HUES48 (cell line): ENCODE data around the gene EML1.

ENCODE experiments used
- H3K27ac ChIP-seq: one replicate; pipeline ENCODE4 v1.7.0; 2013; ENCODE audit warnings: low read depth, low read length, inconsistent platforms
- H3K27me3 ChIP-seq: 2 replicates; pipeline ENCODE4 v1.6.1; 2013; ENCODE audit warnings: mild to moderate bottlenecking, low read length; ENCODE audit not compliant: control insufficient read depth, insufficient read depth
- H3K36me3 ChIP-seq: 2 replicates; pipeline ENCODE4 v1.6.1; 2013; ENCODE audit warnings: low read length; ENCODE audit not compliant: control insufficient read depth, insufficient read depth
- H3K4me1 ChIP-seq: 2 replicates; pipeline ENCODE4 v1.6.1; 2013; ENCODE audit warnings: mild to moderate bottlenecking, low read length; ENCODE audit not compliant: control insufficient read depth, insufficient read depth
- H3K4me3 ChIP-seq: 2 replicates; pipeline ENCODE4 v1.5.1; 2013; ENCODE audit warnings: mild to moderate bottlenecking, low read depth, low read length
- H3K9ac ChIP-seq: 2 replicates; pipeline ENCODE4 v1.6.1; 2013; ENCODE audit warnings: mild to moderate bottlenecking, low read depth, low read length, moderate library complexity
- H3K9me3 ChIP-seq: 2 replicates; pipeline ENCODE4 v1.6.1; 2013; ENCODE audit warnings: low read length; ENCODE audit not compliant: control insufficient read depth, insufficient read depth

Gene EML1

DNA sequence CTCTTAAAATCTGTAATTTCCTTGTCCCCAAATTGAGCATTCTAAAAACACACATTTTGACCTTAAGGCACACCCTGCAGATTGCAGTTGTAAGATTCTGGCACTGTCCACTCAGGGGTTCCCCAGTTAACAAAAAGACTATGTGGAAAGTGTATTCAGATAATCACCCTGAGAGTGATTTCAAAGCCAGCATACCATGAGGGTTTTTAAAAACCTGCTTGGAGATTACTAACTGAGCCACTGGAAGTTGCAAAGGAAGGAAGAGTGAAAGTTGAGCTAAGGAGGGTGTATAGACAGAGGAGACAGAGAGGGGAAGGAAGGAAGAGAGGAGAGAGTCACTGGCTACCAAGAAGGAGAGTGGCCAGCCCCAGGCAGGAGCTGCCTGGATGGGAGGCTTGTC, 82.6 kb downstream of the EML1 start:
- no peaks in the 10 kb centered on the region for H3K9me3 ChIP-seq
- H3K4me1 ChIP-seq, result peaks cover 53% of the 10 kb centered on the region
- H3K36me3 ChIP-seq, result peaks cover 5% of the 10 kb centered on the region; the same call in 1 of the 2 replicates
- H3K27ac ChIP-seq, result no peak overlapping the region
- H3K27me3 ChIP-seq, result no peaks in the 10 kb centered on the region
- H3K4me3 ChIP-seq, result no peak overlapping the region
- no peak overlapping the region for H3K9ac ChIP-seq

DNA sequence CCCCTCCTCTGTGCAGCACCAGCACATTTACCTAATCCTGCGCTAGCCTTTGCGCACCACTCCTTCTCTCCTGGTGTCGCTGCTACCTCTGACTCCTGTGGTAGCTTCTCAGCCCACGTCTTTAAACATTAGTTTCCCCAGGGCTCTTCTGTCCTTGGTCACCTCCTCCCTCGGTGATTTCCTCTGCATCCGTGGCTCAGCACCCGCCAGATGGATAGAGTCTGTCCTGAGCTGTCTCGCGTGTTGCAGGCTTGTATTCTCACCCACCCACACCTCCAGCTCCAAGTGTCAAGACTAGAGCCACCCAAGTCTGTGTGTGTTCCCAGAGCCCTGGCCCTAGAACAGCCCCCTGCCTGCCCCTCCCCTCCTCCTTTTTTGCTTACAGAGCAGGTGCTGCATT, 83.2 kb downstream of the EML1 start:
- Histone ChIP-seq H3K9ac (no peak overlapping the region), H3K36me3 (peaks cover 5% of the 10 kb centered on the region; the same call in 1 of the 2 replicates), H3K27me3 (no peaks in the 10 kb centered on the region), H3K9me3 (no peaks in the 10 kb centered on the region), H3K4me1 (peaks cover 51% of the 10 kb centered on the region), H3K4me3 (no peak overlapping the region), H3K27ac (no peak overlapping the region)

DNA sequence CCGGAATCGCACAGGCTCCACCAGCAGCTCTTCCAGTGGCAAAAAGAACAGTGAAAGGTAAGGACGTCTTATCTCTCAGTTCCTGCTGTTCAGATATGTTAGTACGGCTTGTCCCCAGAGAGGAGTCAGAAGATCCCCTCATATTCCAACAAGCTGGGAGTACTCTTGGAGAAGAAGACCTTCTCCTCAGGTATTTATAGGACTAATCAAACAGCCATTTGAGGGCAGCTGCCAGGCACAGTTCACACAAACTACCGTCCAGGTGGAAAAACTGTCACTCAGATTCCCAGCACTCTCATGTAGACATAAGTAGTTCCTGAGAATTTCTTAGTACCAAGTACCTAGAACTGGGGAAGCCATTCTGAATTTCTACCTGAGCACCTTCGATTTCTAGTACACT, 85.3 kb downstream of the EML1 start:
- Histone ChIP-seq H3K4me1 (peaks cover 33% of the 10 kb centered on the region), H3K27me3 (no peaks in the 10 kb centered on the region), H3K27ac (no peak overlapping the region), H3K9ac (no peak overlapping the region), H3K9me3 (no peaks in the 10 kb centered on the region), H3K36me3 (peaks cover 5% of the 10 kb centered on the region; the same call in 1 of the 2 replicates), H3K4me3 (no peak overlapping the region)

DNA sequence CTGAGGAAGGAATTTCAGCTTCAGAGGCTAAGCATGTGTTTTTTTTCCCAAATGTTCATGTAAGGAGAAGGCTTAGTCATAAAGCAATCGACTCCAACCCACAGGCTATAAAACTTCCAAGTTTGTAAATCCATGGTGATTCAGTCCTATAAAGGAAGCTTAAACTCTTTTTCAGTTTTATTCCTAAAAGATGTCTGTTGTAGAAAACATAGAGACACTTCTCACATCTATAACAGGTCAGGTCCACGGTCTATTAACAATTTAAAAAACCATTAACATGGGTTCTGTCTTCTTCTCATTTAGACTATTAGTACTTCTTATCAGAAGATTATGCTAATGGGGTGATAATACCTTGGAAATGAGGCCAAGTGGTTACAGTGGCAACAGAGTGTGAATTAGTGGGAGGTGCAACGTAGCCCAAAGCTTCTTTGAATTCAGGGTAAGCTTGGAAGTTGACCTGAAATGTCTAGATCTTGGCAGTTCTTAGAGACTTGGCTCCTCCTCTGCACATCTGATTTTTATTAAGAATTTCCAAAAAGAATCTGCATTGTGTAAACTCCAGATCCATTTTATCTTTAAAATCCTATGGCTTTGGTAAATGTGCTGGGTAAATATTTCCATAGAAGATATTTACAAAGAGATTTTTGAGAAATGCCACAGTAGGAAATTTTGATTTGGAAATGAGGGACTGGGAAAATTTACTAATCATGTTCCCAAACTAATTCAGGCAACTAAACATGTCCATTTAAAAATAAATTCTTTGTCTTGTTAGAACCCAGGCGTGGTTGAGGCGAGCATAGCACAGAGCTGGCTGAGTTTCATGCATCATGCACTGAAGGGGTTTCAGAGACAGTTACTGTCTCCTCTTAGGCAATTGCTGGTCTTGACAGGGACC, 86.4 kb downstream of the EML1 start:
- no peak overlapping the region for H3K27ac ChIP-seq
- peaks cover 33% of the 10 kb centered on the region for H3K4me1 ChIP-seq
- no peak overlapping the region for H3K4me3 ChIP-seq

DNA sequence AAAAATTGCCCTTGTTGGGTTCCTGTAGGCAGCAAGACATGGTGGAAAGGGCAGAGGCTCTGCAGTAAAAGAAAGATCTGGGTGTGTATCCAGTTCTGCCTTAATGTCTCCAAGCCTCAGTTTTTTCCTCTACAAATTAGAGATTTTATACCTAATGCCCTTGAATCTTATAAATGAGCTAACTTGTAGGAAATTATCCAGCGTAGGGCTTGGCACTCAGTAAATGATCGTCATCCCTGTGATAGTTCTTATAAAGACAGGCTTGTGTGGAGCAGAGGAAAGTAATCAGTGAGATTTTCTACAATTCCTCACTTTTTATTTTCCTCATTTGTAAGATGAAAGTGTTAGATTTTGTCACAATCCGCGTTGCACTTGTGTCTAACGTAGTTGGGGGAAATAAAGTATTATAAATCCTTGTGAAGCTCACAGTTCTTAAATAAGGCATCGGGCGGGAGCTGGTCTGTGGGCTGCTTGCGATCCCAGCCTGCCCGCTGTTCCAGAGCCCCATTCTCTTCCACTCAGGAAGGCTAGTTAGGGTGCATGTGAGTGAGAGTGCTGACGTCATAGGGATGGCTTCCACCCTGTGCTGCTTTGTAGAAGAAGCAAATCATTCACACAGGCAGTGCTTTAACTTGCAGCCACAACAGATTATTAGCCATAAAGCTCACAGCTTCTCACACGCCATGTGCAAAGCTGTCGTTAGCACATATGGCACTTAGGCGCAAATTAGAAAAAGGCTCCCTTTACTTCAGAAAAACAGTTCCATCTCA, 87.6 kb downstream of the EML1 start:
- H3K36me3 ChIP-seq, result peaks cover 5% of the 10 kb centered on the region; the same call in 1 of the 2 replicates
- no peak overlapping the region for H3K27ac ChIP-seq
- no peak overlapping the region for H3K9ac ChIP-seq
- no peaks in the 10 kb centered on the region for H3K27me3 ChIP-seq
- H3K4me1 ChIP-seq, result peaks cover 28% of the 10 kb centered on the region
- H3K9me3 ChIP-seq, result no peaks in the 10 kb centered on the region
- H3K4me3 ChIP-seq, result no peak overlapping the region

More for the DNA sequence above, 86.4 kb downstream of the EML1 start:
- Histone ChIP-seq H3K9ac (no peak overlapping the region), H3K27me3 (no peaks in the 10 kb centered on the region), H3K9me3 (no peaks in the 10 kb centered on the region), H3K36me3 (peaks cover 5% of the 10 kb centered on the region; the same call in 1 of the 2 replicates)

DNA sequence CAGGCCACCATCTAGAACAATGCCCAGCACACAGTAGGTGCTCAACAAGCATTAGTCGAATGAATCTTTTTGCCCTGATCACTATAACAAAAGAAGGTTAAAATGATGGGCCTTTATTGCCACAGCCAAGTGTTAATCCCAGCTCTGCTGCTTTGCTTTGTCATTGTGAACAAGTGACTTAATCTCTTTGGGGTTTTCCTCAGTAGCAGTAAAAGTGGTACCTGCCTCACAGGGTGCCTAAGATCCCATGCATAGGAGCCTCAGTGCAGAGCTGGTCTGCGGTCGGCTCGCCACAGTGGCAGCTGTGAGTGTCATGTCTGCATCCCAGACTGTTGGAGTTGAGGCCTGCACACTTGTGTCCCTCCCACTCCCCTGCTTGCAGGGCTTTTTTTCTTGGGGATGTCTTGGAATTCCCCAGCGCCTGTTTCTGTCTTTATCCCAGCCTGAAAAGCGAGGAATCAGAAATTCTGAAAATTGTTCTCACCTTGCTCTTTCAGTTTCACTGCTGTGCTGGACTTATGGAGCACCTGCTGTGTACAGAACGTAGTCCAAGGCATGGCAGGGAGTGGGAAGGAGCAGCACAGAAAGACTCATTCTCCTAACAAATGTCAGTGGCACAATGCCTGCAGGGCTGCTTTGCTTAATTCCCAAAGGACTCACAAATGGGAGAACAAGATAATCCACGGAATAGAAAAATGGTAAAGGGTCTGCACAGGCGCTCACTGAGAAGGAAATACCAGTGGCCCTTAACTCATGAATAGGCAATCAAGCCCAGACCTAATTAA, 90.8 kb downstream of the EML1 start:
- no peak overlapping the region for H3K9ac ChIP-seq
- H3K4me1 ChIP-seq, result peaks cover 30% of the 10 kb centered on the region
- H3K9me3 ChIP-seq, result no peaks in the 10 kb centered on the region
- H3K27me3 ChIP-seq, result no peaks in the 10 kb centered on the region
- H3K36me3 ChIP-seq, result no peaks in the 10 kb centered on the region
- no peak overlapping the region for H3K4me3 ChIP-seq
- peak overlapping the region; percentile 63 for H3K27ac ChIP-seq

DNA sequence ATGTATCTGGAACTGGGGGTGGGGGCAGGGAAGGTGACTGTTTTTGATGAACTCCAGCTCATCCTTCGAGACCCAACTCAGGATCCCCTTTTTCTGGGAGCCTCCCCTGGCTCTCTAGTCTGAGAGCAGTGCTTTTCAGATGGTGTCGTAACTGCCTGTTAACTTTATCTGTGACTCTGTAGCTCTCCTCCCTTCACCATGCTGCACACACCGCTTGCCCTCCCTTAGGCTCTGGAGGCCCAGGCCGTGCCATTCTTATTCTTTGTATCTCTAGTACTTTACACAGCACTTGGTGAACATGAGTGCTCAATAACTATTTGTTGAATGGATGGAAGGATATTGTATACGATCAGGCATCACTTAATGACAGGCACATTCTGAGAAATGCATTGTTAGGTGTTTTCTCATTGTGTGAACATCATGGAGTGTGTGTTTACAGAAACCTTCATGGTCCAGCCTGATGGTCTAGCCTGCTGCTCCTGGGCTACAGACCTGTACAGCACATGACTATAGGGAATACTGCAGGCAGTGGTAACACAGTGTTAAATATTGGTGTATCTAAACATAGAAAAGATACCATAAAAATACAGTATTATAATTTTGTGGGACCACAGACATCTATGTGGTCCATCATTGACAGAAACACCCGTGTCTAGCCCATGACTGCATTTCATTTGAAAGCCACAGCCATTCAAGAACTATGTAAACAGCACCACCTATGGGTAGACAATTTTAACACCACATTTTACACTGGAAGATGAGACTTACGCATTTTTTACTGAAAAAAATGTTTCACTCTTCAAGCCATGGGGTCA, 91.8 kb downstream of the EML1 start:
- no peaks in the 10 kb centered on the region for H3K27me3 ChIP-seq
- H3K27ac ChIP-seq, result no peak overlapping the region
- H3K4me3 ChIP-seq, result no peak overlapping the region
- no peaks in the 10 kb centered on the region for H3K36me3 ChIP-seq
- H3K4me1 ChIP-seq, result peaks cover 40% of the 10 kb centered on the region
- no peak overlapping the region for H3K9ac ChIP-seq
- H3K9me3 ChIP-seq, result no peaks in the 10 kb centered on the region

DNA sequence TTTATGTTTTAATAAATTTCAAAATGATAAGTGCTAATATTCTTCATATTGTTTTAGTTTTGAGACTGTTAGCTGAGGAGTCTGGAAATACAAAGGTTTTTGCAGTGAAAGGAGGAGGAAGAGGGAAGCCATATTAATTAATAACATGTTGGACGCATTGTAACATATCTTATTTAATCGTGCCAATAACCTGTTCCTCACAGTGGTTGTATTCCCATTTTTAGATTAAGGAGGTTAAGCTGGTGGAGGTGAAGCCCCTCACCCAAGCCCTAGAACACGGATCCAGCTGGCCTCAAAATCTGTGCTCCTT, 92.4 kb downstream of the EML1 start:
- no peak overlapping the region for H3K4me3 ChIP-seq
- no peaks in the 10 kb centered on the region for H3K27me3 ChIP-seq
- H3K4me1 ChIP-seq, result peaks cover 45% of the 10 kb centered on the region
- no peak overlapping the region for H3K9ac ChIP-seq
- no peaks in the 10 kb centered on the region for H3K36me3 ChIP-seq
- H3K27ac ChIP-seq, result no peak overlapping the region
- no peaks in the 10 kb centered on the region for H3K9me3 ChIP-seq

DNA sequence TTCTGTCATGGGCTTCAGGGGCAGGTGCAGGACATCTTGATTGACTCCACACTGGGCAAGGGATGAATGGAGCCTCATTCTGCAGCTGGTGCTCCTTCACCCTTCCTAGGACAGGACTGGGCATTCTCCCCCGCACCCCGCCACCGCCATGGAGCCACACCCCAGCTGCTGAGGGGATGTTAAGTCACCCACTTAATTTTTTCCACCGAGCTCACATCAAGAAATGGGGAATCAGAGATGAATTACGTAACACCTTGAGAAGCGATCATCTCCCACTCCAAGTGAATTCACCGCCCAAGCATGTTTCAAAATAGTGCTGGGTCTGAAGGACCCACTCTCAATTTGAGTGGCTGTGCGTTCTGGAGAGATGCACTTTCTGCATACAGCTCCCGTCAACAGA, 94.2 kb downstream of the EML1 start:
- Histone ChIP-seq H3K4me1 (peaks cover 57% of the 10 kb centered on the region), H3K9me3 (no peaks in the 10 kb centered on the region), H3K4me3 (no peak overlapping the region), H3K9ac (no peak overlapping the region), H3K36me3 (no peaks in the 10 kb centered on the region), H3K27me3 (no peaks in the 10 kb centered on the region), H3K27ac (no peak overlapping the region)

DNA sequence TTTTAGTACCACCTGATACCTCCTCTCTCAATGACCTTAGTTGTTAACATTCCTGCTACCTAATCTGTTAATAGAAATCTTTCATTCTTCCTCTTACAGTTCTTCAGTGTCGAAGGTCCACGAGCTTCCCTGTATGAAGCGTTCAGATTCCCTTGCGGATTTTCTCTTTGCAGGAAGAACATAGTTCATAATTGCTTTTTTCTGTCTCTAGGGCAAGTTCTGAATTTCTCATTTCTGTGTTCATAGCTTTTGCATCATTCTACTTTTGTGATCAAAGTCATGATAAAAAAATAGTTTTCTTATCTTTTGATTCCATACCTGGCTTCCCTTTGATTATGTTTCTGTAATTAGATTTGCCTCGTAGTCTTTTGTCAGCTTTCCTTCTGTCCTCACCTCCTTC, 94.9 kb downstream of the EML1 start:
- H3K4me1 ChIP-seq, result peaks cover 64% of the 10 kb centered on the region

More for the DNA sequence above, 94.9 kb downstream of the EML1 start:
- Histone ChIP-seq H3K36me3 (no peaks in the 10 kb centered on the region), H3K27me3 (no peaks in the 10 kb centered on the region), H3K9ac (no peak overlapping the region), H3K9me3 (no peaks in the 10 kb centered on the region), H3K4me3 (no peak overlapping the region), H3K27ac (peak overlapping the region; percentile 94)
